HL-60/S4 (cell line): ENCODE results near the gene SDC4.

Experiments used
- in situ Hi-C: fragments of 300-500 bp; cut with MboI; formaldehyde crosslinking; loops from 2 replicates; pipeline ENCODE4 v1.14.3; 2022; ENCODE audit warnings: low sequenced_read_pairs

The SDC4 gene

DNA sequence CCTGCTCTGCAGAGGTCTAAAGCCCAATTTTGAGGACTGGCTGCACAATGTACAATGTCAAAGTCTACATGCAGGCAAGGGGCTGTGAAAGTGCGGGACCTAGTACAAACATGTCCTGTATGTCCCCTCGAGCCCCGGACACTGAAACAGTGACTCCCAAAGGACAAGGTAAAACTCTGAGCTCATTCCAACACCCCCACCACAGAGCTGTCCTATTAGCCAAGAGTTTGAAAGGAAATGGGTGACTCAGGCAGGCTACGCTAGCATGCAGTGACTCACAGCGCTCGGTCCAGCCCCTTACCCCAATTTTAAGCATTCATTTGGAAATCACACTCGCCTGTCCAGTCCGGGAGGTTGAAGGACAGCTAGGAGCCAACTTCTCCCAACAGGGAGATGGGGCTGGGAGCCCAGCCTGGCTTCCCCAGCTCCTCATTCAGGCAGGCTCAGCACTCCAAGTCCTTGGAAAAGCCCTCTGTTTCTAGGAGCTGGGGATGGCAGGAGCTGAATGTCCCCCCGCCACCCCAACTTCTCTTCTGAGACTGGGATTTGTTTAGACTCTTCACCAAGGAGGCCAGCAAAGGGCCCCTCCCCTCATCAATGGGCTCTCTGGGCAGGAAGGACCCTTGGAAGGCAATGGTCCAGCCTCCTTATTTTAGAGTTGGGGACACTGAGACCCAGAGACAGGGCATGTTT lies 3.9 kb downstream of the SDC4 start:
- in situ Hi-C loops = no loop called here

DNA sequence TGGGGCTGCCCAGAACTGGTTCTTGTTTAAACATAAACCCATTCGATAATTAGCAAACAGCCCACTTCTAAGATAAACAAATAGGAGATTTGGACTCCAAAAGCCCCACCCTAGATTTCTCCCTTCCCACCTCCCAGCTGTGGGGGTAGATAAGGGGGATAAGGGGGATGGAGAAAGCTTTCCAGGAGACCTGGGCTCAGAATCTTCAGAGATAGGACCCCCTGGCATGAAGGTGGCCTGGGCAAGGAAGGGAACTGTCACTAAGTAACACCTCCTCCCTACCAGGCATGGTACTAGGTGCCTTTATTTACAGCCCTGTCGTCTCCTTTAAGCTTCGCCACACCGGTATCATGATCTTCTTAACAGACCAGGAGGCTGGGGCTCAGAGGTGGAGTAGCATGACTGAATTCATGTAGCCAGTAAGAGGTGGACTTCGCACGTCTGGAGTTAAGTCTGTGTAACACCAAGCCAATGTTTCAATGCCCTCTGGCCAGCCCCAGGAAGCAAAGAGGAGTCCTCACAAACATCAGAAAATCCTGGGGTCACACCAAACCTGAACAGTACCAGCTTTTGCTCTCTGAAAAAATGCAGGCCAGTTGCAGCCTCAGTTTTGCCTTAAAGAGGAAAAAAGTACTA lies 4.6 kb downstream of the SDC4 start:
- in situ Hi-C loops = no loop called here

DNA sequence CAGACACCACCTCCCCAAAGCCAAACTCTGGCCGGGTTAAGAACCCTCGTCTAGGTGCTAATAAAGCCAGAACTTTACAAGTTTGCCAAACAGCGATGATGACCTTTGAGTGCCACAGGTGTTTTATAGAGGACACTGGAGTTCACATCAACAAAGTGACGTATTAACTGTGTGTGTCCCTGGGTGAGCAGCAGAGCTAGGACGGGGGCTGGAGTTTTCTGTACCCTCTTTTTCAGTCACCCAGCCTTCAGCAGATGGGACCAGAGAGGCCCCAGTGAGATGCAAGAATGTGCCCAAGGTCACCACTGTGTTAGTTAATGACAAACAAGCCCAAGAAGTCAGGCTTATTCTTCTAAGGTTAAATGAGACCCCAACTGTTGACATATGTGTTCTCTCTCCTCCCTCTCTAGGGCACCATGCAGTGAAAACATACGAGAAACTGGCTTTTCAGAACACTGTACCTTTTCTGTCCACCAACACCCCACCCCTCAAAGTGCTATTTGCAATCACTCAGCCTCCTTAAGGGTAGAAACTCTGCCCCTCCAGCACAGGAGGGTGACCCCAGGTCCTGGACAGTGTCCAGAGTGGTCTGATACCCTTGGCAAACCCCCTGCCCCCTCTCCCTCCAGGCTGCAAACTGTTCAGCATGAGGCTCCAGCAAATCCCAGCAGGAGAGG lies 5.2 kb downstream of the SDC4 start:
- in situ Hi-C loops = no loop called here

DNA sequence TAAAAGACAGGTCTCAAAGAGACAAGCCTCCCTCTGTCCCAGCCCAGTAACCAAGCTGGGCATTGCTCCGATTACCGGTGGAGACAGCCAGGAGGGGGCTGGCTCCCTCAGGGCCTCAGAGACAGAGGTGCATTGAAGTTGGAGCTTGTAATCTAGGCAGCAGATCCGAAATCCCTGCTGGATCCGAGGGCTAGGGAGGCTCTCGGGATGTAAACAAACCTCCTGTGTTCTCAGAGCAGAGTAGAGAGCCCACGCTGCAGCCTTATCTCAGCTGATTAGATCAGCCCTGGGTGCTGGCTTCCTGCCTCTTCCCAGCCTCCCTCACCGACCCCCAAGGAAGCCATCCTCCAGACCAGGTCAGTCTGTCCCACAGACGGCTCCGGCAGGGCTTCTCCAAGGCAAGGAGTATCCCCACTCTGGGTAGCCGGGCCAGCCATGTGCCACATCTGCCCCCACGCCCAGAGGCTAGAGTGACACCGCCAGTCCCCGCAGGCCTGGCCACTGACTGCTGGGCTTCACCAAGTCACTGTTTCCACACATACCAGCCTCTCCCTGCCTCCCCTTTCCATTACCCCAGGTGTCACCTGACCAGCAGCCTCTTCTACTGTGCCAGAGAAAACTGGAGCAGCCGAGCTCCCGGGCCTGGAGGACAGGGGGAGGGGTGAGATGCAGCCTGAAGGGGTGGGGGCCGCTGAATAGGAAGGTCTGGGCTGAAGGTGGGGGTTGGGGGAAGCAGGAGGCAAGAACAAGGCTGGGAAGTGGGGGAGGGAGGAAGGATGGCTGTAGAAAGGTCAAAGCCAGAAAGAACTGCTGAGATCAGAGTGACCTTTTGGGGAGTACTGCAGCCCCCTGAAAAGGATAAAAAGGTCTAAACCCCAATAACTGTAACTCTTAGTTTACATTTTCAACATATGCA lies 6.0 kb downstream of the SDC4 start:
- in situ Hi-C loops = no loop called here

DNA sequence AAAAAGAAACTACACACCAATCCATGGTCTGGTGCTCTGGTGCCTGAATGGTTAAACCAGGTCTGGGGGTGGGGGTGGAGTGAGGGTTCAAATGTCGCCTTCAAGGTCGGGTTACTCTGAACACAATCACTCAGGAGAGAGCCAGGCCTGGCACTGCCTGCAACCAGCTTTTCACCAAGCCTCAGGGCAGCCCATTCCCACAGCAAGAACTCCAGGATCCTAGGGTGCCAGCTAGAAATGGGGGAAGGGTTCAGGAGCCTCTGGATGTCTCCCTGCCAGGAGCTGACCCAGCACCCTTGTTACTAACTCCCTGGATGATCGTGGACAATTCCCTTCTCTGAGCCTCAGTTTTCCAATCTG lies 6.7 kb downstream of the SDC4 start:
- in situ Hi-C loops = no loop called here

DNA sequence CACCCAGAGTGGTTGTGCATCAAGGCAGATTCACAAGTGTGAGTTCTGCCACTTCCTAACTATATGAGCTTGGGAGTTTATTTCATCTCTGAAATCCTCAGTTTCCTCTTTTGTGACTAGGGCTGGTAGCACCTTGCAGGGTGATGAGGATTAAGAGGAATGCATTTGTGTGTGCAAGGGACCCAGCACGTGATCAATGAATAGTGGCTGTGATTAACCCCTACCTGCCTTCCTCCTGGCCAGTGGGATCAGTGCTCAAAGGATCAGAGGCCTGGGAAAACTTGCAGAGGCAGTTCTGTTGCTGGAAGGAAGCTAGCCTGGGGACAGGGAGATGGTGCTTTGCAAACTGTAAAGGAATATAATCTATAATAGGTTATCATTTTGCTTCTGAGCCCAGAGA lies 7.3 kb downstream of the SDC4 start:
- in situ Hi-C loops = no loop called here

DNA sequence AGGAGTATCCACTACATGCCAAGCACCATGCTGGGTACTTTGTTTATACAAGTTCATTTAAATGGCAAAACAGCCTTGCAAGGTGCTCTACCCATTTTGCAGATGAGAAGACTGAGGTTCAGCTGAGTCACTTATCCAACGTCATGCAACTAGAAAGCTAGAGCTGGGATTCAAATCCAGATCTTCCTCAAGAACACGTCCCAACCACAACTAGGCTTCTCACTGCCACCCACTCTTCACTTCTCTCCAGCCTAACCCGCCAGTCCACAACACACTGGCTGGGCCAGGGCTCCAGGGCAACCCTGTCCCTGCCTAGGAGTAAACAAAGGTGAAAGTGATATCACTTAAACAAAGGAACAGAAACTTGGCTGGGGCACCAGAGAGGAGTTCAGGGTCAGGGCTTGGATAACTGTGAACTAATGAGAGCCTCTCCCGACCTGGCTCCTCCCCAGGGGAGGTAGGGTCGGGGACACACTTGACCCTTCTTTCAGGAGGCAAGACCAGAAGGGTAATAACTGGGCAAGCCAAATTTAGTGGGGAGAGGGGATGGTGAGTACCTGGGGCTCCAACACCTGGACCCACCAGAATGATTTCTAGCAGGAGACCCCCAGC lies 7.9 kb downstream of the SDC4 start:
- in situ Hi-C loops = no loop called here

DNA sequence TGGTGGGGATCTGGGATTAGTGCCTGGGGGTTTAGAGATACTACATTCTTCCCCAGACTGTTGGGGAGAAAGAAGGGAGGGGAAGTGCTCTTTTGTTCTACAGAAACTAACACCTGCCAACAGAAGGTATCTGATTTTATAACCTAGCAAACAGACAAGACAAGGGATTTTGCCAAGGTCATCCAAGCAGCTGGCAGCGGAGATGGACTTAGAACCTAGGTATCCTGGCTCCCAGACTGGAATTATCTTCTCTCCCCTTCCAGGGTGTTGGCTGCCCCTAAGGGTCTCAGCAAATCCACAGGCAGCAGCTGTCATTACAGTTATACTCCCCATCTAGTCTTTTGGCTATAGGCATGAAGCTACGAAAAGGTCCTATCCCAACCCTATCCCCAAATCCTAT lies 8.4 kb downstream of the SDC4 start:
- in situ Hi-C loops = no loop called here

DNA sequence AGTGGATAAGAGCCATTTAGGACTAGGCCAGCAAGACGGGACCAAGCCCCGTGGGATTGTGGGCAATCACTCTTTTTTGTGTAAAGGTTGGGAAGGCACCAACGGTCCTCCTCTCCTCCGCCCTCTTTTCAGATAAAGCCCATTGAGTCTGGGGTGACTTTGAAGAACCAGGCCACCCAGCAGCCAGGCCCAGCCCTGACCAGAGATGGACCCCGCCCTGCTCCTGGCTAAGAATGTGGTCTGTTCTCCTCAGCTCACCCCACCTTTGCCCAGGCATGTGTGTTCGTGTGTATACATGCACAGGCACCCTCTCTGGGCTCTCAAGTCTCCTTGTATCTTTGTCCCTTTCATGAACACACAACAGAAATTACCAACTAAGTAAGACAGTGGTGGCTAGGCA lies 9.1 kb downstream of the SDC4 start:
- in situ Hi-C loops = no loop called here

DNA sequence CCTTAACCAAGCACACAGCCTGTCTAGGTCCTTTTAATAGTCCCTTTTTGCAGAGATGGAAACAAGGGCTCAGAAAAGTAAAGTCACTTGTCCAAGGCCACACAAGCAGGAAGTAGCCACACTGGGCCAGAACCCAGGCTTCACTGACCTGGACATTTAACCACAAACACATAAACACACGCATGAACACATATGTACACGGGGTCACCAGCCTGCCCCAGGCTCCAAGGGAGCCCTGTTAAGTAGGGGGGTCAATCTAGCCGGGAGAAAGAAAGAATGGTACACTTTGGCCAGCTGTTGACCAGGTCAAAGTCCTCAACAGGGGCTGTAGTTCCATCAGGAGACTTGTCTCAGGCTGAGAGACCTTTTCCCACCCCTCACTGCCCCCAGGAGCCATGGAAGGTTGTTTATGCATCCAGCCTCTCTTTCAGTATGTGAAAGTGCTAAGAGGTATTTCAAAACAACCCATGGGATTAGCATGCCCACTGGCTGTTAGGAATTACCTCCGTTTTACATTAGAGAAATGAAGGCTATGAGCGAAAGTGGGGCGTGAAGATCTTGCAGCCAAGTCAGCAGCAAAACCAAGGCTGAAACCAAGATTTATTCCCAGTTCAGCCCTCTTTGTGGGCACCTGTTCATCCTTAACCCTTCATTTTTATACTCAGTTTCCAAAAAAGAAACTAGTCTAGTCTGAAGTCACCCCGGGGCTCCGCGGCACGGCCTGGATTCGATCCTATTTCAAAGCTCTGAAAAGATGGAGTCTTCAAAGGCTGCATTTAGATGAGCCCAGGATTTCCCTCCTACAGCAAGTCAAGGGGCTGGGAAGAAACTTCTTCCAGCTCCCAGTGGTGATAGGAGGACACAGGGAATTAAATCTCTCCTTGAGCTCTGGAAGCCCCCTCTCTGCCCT lies 9.8 kb downstream of the SDC4 start:
- in situ Hi-C loops = no loop called here

DNA sequence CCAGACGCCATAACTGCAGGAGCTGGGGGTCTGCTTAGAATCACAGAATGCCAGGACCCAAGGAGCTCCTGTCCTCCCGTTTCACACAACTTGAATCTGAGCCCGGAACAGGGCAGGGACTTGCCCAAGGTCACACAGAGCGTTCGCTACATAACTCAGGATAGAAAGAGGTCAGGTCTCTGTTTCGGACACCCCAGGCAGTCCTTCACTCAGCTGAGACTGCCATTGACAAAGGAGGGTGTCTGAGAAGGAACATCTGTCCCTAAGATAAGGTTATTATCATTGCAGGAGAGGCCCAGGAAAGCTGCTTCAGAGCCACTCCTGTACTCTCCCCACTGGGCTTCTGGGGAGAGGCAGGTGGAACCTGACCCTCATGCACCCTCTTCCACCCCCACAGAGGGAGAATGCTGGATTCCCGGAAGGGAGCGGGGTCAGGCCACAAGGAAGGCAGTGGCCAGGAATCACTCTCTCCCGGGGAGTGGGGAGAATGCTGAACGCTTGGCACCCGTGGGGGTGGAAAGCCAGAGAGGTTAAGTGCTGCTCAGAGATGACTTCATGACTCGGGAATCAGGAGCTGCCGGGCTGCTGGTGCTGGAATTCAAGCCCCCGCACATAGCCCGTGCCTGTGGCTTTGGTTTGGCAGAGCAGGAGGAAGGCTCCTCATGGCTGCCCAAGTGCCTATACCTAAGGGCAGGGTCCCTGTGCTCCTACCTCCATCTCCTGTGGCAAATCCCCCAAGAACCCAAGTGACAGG lies 10.7 kb downstream of the SDC4 start:
- in situ Hi-C loops = no loop called here

DNA sequence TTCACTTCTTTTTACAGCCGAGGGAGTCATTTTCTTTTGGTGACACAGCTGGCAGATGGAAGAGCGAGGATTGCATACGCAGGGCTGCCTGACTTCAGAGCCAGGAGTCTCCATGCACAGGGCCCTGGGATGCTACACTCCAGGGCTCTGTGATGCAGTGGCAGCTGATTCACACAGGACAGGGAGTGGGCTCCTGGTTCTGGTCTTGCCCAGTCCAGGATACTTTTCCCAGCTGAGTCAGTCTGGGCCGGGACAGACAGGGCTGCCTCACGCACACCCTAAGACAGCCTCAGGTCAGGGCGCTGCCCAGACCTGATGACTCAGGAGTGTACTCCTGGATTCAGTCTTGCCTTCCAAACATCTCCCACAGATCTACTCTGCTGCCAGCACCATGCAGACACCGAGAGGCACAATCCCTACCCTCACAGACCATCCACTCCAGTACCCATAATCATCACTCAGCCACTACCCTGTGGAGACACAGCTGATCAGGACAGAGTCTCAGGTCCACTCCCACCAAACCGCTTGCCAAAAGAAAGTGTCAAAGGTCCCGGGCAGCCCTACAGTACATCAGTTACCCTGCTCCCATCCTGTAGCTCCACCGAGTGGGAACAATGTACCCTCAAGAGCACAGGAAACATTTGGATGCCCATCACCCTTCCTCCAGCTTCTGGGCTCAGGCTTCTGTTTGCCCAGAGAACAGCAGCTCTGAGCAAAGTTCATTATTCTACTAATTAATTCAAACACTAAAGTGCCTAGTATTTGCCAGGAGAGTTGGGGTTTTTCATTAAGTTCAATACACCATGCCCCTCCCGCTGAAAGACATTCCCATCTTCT lies 11.5 kb downstream of the SDC4 start:
- in situ Hi-C loops = no loop called here

DNA sequence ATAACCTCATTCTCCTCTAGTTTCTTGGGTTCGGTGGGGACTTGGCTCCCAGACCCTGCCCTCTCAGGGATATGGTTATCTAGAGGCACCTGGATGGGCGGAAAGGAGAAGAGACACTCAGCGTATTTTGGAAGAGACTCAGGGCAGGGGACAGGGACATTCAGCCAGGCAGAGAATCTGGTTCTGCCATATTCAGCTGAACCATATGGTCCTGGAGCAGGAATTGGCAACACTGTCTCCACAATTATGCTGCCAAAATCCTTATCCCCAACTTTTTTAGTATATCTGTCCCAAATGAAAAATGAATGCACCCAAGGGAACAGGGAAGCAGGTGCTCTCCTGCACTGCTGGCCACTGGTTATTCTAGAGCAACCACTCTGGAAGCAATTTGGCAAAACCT lies 17.7 kb downstream of the SDC4 start:
- in situ Hi-C loops = no loop called here

DNA sequence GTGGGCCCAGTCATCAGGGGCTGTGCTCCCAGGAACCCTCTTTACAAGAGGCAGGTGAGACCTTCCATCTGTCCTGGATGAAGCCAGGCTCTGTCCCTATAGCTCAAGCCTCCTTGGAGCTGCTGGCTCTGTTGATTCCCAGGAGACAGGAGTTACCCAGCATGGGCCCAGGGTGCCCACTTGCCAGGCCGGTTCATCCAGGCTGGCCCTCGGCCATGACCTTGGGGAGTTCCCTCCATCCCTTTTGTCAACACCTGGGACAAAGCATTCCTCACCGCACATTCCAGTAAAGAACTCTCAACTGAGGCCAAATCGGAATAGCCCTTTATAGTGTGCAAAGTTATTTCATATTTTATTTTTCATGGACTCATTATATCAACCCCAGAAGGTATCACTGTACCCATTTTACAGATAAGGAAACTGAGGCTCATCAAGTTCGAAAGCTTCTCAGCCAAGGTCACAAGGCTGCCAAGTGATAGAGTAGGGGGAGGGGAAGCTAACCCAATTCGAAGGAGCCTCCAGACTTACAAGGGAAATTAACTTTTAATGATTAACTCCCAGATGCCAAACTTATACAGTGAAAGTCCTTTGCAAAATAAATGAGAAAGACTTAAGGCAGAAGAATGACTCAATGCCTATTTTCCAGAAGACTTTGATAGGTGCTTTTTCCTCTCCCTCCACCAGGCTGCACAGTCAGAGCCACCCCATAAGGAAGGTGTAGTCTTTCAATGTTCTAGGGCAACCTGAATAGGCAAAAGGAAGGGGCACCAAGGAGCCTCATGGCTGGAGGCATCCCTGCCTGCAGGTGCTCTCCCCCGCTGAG lies 18.5 kb downstream of the SDC4 start:
- in situ Hi-C loops = loop anchor here (10.0 kb wide), 2 partner anchors 105 to 445 kb away; no protein-coding TSS in a partner anchor

DNA sequence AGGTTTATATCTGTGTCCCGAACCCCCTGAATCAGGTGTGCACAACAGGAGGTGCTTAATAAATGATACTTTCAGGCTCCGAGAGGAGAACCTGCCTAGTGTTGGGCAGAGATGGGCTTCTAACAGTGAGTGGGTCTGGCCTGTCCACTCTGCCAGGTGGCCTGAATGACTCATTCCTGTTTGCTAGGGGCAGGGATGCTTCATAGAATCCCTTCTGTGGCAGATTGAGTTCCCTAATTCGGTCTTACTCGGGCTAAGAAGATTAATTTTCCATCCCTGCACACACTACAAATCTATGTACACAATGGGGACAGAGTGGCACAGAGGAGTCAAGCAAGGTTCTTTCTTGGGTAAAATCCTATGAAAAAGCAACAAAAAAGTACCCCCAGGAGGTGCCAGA lies 19.8 kb downstream of the SDC4 start:
- in situ Hi-C loops = loop anchor here (10.0 kb wide), 2 partner anchors 106 to 446 kb away; no protein-coding TSS in a partner anchor

DNA sequence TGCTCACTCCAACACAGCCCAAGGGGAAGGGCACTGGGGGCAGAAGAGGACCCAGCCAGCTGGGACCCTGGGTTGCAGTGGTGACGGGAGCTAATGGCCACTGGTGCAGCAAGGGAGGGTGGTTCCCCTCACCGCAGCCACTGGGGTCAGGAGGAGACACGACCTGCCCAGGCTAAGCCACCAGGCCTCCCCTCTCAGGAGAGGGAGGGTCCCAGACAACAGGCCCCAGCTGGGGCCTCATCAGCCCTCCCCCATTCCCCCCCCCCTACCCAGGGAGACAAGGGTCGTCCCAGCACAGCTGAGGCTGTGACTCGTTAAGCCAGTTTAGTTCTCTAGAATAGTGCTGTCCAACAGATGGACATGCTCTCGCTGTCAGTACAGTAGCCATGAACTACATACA lies 22.9 kb downstream of the SDC4 start:
- in situ Hi-C loops = loop anchor here (10.0 kb wide), 2 partner anchors 109 to 449 kb away; no protein-coding TSS in a partner anchor

DNA sequence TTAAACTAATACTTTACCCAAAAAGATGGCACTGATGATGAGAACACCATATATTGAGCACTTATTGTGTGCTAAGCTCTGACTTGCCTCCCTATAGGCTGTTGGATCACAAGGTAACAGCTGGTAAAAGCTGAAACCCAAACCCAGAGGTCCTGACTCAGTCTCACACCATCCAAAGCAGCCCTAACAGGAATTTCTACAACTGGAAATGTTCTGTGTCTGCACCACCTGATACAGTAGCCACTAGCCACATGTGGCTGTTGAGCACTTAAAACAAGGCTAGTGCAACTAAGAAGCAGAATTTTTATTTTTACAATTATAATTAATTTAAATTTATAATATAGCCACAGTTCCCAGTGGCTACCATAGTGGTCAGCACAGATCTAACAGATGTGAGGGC lies 24.5 kb downstream of the SDC4 start:
- in situ Hi-C loops = loop anchor here (10.0 kb wide), 2 partner anchors 111 to 451 kb away; no protein-coding TSS in a partner anchor
